CD1c-positive myeloid dendritic cell (primary cell): ENCODE data around the gene F2RL1.
"Not testable (repeated sequence)": the region's sequence is repeated elsewhere in the genome, so short reads cannot be mapped to it uniquely, and the experiment has no call there.

Experiments
- DNase-seq: peaks from one replicate; pipeline ENCODE4 v3.0.0-alpha.2; 2016; ENCODE audit errors: extremely low spot score

Gene F2RL1

DNA sequence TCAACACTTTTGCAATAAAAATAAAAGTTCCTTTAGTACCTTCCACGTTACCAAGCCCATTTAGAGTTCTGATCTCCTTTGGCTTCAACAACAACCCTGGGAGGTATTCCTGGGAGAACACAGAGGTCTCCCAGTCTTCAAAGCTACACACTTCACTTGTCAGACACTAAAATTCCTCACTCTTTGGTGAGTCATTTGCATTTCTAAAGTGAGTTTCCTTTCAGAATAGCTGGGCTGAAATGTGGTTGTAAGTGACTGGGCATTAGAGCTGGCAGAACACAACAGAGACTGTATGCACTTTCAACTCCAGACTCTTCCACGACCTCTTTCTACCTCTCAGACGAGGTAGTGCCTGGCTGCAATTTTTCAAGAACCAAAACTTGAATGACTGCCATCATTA, 11.5 kb upstream of the F2RL1 start:
- no peak for DNase-seq

DNA sequence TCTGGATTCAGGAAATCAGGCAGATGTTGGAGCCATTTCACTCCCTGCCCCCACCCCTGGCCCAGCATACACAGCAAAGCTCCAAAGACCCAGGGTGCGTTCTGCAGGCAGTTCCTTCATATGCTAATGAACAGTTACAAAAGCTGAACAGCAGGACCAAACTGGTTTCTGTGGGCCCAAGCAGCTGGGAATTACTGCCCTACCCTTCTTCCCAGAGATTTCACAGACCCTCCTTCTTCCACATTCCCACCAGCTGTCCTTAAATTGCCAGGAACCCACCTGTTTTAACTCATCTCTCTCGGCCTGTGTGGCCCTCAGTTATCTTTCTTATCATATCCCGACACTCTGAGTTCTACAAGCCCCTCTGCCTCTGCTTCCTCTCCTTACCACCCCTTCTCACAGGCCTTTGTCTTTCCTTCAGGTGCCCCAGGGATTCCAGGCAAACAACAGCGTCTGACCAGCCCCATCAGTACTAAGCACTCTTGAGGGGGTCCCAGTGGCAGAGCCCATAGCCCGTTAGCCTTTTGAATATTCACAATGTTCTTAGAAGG, 10.6 kb upstream of the F2RL1 start:
- no peak for DNase-seq

DNA sequence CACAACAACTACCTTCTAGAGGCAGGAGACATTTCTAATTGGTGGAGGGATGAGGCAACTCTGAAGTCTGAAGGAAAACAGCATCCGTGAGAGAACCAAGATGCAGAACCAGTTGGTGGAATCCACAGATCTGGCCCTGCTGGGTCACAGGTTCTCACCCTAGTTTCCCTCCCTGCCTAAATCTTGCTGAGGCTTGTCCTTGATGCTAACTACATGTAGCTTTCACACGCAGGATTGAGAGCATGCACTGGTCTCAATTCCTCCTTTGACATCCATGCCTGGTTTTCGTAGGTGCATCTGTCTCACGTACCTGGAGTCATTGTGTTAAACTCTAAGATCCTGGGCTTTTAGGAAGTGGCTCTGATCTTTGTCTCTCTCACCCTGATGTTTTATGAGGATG, 9.7 kb upstream of the F2RL1 start:
- no peak for DNase-seq

DNA sequence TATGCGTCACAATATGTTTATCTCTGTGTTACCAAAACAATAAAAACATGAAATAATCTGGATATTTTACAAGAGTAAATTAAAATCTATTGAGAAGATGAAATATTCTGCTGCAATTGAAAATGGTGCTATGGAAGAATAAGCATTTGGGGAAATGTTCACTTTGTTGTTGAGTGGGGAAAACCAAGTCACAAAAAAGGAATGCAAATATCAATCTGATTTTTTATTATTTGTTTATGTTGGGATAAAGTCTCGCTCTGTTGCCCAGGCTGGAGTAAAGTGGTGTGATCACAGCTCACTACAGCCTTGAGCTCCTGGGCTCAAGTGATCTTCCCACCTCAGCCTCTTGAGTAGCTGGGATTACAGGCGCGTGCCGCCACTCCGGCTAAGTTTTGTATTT, 8.6 kb upstream of the F2RL1 start:
- no peak for DNase-seq

DNA sequence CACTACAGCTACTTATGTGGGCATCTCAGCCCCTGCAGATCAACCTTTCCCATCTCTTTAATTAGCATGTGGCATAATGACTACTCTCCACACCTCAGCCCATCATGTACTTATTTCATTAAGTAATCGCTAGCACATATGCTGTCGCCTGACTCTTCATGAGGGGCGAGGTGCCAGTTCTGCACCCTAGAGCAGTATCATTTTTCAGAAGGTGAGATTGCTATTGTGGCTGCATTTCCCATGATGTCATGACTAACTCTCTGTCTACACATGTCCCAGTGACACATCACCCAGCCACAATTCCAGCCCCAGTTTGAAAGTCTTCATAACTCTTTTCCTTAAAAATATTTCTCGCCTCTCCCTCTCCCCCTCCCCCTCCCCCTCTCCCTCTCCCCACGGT, 7.6 kb upstream of the F2RL1 start:
- DNase-seq = no peak

DNA sequence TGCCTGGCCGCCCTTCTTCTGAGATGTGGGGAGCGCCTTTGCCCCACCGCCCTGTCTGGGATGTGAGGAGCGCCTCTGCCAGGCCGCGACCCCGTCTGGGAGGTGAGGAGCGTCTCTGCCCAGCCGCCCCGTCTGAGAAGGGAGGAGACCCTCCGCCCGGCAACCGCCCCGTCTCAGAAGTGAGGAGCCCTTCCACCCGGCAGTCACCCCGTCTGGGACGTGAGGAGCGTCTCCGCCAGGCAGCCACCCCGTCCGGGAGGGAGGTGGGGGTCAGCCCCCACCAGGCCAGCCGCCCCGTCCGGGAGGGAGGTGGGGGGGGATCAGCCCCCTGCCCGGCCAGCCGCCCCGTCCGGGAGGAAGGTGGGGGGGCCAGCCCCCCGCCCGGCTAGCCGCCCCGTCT, 6.6 kb upstream of the F2RL1 start:
- DNase-seq = not testable (repeated sequence)

DNA sequence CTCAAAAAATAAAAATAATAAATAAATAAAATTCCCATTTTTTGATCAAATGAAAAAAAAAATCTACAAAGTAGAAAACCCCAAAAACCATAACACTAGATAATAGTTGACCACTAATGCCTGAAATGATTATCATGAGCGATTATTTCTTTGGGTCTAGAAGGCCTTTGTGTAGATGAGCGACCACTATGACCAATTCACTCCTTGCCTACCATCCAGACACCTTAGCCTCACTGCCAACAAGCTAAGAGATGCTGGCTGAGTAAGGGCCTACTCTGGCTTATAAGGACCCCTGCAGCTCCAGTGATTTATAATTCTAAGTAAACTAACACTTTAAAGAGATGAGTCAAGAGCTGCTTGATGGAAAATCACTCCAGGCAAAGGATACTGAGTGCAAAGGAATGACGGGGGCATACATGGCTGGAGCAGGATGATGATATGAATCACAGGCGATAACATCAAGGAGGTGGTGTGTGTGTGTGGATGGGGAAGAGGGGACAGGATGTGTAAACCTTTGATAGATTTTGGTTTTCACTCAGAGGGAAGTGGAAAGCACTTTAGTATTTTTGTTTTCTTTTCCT, 4.8 kb upstream of the F2RL1 start:
- no peak for DNase-seq

DNA sequence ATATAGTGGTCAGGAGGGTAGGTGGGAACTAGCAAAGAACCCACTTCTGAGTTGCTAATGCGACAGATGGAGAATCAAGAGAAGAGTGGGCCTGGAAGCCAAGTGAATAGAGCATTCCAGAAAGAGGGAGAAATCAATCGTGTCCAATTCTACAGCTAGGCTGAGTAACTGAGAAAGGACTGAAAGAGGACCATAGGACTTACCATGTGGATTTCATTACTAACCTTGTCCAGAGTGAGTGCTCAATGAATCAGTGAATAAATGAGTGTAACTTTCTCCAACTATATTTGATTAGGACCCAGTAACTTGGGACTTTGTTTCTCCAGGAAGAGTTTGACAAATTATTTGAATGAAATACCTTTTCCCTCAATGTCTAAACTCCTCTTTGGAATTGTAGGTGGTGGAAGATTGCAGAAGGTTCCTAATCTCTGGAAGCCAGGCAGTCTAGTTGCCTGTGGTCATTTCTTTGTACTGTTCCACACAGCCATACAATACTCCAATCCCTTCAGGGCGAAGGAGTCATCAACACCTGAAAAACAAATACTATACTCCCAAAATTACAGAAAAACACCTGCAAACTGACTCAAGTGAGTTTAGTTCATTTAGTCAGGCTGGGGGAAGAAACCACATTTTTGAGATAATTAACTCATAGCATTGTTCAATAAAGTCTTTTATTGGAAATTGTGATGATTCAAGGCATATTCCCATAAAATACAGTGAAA, 2.6 kb upstream of the F2RL1 start:
- no peak for DNase-seq

DNA sequence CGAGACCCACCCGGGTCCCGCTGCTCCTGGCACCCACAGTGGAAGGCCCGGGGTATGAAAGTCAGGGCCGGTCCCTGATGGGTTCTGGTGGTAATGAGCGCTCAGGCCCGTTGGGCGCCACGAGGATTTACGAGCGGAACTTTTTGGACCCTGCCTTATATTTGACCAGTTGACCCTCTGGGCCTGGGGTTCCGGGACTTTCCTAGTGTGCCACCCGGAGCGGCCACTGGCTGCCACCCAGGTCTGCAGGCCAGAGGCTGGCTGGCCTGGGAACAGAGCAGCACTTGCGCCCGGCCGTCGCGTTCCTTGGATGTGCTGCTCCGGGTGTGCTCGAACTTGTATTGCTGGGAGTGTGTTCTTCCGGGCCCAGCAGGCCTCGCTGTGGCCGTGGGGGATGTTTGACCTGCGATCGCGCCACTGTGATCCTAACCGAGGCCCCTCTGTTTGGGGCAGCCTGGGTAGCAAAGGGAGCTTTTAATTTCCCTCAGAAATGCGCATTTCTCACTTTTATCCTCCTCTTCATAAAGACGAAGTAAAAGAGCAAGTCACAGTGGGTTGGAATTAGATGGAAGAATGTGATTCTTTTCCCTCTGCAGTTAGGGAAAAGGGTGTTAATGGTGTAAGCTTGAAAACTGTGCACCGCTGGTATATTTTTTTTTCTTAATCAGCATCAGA, 1.2 kb downstream of the F2RL1 start:
- DNase-seq = no peak

DNA sequence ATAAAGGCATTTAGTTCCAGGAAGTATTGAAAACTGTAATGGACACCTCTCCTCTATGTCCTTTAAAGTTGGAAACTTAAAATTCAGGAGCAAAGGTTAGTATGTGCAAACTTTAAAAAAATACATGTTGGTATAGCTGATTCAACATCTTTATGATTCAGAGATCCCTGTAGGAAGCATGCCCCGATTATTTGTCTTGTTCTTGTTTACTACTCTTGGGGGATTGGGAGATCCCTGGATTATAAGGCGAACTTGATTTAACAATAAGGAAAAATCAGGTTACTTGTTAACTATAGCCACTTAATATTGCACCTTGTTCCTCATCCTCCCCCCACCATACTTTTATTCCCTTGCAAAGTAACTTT, 1.7 kb downstream of the F2RL1 start:
- DNase-seq = no peak

DNA sequence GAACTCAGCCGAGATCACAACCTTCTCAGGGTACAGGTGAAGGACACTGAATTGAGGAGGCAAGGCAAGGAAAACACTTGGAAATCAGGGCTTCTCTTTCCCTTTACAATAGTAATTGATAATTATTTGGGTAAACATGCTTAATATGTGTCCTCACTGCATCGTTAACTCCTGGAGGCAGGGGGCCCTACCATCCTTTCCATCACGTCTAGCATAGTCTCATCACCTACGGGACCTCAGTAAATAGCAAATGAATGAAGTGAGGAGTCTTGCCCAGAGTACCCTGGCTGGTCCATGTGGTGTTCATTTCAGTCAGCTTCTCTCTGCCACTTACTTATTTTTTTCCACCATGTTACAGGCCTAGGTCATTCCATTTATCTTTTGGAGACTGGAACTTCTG, 2.3 kb downstream of the F2RL1 start:
- no peak for DNase-seq

DNA sequence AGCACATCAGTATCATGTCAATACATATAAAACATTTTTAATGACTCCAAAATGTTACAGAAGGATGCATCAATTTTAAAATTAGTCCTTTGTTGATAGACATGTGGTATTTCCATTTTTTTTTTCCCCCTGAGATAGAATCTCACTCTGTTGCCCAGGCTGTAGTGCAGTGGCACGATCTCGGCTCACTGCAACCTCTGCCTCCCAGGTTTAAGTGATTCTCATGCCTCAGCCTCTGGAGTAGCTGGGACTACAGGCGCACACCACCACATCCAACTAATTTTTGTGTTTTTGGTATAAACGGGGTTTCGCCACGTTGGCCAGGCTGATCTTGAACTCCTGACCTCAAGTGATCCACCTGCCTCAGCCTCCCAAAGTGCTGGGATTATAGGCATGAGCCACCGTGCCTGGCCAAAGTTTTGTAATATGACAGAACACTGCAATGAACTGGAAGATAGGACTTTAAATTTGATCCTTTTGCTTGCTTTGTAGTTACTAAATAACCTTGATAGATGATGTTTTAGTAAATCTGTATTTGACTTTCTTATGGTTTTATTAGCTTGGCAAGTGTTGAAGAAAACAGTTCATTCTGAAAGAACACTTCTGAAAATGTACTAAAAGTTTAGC, 3.4 kb downstream of the F2RL1 start:
- DNase-seq = not testable (repeated sequence)

DNA sequence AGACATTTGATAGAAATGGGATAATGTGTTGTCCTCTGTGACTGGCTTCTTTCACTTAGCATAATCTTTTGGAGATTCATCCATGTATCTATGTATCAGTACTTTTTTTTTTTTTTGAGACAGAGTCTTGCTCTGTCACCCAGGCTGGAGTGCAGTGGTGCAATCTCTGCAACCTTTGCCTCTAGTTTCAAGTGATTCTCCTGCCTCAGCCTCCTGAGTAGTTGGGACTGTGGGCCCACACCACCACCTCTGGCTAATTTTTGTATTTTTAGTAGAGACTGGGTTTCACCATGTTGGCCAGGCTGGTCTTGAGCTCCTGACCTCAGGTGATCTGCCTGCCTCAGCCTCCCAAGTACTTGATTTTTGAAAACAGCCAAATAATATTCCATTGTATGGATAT, 7.6 kb downstream of the F2RL1 start:
- not testable (repeated sequence) for DNase-seq

DNA sequence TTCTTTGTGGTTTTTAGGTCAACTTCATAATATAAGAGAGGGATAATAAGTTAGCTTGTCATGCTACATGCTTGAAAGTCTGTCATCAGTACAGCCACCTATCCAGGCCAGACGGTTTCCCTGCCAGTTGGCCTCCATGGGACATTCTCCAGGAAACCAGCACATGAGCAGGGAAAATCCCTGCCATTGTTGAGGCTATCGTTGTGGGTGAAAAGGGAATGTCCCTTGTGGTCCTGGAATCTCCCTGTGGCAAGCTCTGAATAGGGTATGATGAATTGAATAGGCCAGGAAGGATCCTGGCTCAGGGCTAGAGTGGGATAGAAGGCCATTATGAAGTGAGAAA, 12.3 kb downstream of the F2RL1 start:
- no peak for DNase-seq

DNA sequence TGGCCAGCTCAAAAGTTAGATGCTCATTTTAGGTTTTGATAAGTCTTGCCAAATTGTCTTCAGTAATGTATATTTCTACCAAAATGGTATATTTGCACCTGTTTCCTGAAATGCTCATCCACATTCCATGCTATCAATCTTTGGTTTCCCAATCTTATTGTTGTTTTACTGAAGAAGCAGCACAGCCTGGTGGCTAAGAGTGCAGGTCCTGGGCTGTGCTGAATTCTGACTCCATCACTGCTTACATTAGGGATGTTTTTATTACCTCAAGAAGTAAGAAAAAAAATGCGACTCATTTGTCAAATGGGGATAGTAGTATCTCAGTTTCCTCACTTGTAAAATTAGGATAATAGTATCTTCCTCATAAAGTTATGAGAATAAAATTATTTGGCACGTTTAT, 17.4 kb downstream of the F2RL1 start:
- DNase-seq = no peak

DNA sequence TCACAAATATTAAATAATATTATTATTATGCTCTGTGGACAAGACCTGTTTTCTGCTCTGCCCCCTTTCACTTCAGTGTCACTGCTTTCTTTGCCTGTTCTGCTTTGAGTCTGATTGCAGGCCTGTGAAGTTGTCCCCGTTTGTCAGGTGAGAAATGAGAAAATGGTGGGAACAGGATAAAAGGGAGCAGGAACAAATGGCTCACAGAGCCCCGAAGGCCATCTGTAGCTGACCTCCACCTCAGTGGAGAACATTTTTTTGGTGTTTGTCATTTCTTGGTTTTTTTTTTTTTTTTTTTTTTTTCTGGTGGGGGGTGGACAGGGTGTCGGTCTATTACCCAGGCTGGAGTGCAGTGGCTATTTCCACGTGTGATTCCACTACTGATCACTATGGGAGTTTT, 17.8 kb downstream of the F2RL1 start:
- DNase-seq = no peak

DNA sequence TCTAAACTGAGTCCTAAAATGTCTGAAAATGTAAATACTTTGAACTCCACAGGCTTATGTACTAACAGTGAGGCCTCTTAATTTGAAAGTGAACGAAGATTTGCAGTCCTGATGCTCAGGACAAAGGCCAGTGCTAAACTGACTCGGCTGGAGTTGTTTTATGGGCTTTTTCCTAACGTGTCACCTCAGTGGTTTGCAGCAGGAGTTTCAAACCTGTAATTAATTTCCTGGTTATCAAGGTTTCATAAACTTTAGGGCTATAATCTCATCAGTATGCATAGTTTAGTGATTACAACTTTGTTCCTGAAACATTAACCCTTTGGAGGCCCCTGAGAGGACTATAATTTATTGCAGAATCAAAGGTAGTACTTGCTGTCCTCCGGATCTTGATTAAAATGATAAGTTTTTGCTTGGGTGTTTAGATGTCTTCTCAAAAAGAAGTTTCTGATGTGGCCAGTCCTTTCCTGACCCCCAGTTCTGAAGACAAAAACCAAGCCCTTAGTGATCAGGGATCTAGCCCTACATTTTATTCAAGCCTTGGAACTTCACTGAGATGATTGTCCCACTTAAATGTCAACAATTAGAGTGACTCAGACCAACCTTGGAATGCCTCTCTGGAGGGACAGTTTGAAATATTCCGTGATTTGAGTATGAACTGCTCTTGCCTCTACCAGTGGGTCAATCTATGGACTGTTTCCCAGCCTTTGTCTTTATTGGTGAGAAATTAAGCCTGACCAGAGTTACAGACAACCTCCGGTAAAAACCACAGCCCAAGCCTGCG, 19.8 kb downstream of the F2RL1 start:
- DNase-seq = no peak

DNA sequence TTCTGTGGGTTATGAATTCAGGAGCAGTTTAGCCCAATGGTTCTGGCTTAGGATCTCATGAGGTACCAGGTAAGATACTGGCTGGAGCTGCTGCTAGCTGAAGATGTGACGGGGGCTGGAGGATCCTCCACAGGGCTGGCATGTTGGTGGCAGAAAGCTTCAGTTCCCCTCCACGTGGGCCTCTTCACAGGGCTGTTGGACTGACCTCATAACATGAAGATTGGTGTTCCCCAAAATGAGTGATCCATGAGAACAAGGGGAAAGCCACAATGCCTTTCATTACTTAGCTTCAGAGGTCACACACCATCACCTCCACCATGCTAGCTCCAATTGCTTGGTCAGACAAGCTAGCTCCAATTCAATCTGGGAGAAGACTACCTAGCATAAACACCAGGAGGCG, 22.5 kb downstream of the F2RL1 start:
- DNase-seq = peak; percentile 21

DNA sequence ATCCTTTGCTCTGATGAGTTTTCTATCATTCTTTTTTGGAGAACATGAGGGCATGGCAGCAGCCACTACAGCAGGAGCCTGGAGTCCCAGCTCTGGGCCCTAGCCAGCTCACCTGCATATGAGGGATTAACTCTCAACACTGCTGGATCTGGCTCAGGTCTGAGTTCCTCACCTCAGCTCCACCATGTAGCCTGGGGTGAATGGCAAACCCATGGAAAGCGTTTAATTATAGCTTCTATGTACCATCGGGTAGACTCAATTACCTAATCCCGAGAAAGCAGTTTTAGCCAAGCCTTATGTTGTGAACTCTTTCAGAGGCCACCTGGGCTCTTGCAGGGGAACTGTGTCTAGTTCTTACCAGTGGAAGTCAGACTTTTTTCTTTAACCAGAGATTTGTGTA, 27.1 kb downstream of the F2RL1 start:
- no peak for DNase-seq

DNA sequence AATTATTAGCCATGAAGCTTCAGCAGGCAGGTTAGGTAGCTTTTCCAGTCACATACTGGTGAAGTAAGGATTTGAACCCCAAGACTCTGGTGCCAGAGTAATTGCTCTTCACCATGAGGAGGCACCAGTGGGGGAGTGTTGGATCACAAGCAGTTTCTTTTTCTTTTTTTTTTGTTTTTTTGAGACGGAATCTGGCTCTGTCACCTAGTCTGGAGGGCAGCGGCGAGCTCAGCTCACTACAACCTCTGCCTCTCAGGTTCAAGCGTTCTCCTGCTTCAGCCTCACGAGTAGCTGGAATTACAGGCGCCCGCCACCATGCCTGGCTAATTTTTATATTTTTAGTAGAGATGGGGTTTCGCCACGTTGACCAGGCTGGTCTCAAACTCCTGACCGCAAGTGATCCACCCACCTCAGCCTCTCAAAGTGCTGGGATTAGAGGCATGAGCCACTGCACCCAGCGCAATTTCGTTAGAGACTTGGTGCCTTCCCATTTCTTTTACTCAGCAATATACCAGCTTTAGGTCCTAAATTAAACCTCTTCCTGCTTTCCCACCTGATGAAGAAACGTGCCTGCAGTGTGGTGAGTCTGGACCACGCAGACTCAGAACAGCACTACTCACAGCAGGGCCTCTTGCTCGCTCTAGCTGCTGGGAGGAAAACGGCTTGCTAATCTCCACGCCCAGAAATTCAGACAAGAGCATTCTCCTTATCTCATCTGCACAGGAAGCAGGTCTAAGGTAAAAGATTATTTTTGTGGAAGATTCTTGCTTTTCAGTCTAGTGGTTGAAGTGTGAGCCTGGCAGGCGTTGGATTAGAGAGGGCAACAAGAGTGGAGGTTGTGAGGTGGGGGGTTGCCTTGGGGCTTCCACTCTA, 30.8 kb downstream of the F2RL1 start, which contains the start of gene S100Z:
S100Z (plus strand) TSS at position 596 of the 873 bp plus-strand sequence. CDS start 25,346 bp downstream, outside the sequence.
- peak; percentile 39 for DNase-seq
